Ishikawa (cell line): Measurements from ENCODE around the gene B4GALT5.

Experiments used
- CEBPB ChIP-seq: IDR thresholded peaks from 2 replicates; pipeline ENCODE4 v1.6.1; 2012
- CREB1 ChIP-seq: IDR thresholded peaks from 2 replicates; pipeline ENCODE4 v1.6.1; 2012; ENCODE audit warnings: low read depth
- EGR1 ChIP-seq: IDR thresholded peaks from 2 replicates; pipeline ENCODE4 v1.6.1; 2012
- EP300 ChIP-seq: IDR thresholded peaks from 2 replicates; pipeline ENCODE4 v1.6.1; 2012; ENCODE audit warnings: borderline replicate concordance
- FOXM1 ChIP-seq: IDR thresholded peaks from 2 replicates; pipeline ENCODE4 v1.6.1; 2012; ENCODE audit warnings: low read depth, borderline replicate concordance
- NFIC ChIP-seq: IDR thresholded peaks from 2 replicates; pipeline ENCODE4 v1.6.1; 2012
- RAD21 ChIP-seq: IDR thresholded peaks from 2 replicates; pipeline ENCODE4 v1.6.1; 2012; ENCODE audit warnings: low read depth
- TAF1 ChIP-seq: IDR thresholded peaks from 2 replicates; pipeline ENCODE4 v1.6.1; 2012; ENCODE audit warnings: low read depth, mild to moderate bottlenecking
- TCF12 ChIP-seq: IDR thresholded peaks from 2 replicates; pipeline ENCODE4 v1.6.1; 2012; ENCODE audit warnings: low read depth
- TEAD4 ChIP-seq: IDR thresholded peaks from 2 replicates; pipeline ENCODE4 v1.6.1; 2012
- YY1 ChIP-seq: IDR thresholded peaks from 2 replicates; pipeline ENCODE4 v1.6.1; 2012; ENCODE audit warnings: low read depth
- ZBTB7A ChIP-seq: IDR thresholded peaks from 2 replicates; pipeline ENCODE4 v1.6.1; 2012; ENCODE audit warnings: low read depth
- TF ChIP-seq, protein P1 (sequence below): IDR thresholded peaks from 2 replicates; pipeline ENCODE4 v1.6.1; 2012; ENCODE audit warnings: low read depth, mild to moderate bottlenecking
- TF ChIP-seq, protein P2 (sequence below): IDR thresholded peaks from 2 replicates; pipeline ENCODE4 v1.6.1; 2012
- TF ChIP-seq, protein P3 (sequence below): IDR thresholded peaks from 2 replicates; pipeline ENCODE4 v1.6.1; 2012

B4GALT5 gene

DNA sequence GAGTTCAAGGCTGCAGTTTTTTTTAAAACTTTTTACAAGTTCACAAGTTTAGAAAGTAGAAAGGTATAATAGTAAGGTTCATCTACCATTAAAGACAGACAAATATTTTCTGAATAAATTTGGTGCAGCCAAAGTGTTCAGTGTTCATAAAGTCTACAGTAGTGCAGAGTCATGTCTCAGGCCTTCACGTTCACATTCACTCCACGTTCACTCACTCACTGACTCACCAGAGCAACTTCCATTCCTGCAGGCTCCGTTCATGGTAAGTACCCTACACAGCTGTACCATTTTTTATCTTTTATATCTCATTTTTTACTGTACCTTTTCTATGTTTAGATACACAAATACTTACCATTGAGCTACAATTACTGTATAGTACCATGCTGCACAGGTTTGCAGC lies 67.6 kb downstream of the B4GALT5 start:
- TF ChIP-seq YY1, result no peak
- TF ChIP-seq ZBTB7A, result no peak
- no peak for TF ChIP-seq TEAD4
- no peak for TF ChIP-seq EGR1

DNA sequence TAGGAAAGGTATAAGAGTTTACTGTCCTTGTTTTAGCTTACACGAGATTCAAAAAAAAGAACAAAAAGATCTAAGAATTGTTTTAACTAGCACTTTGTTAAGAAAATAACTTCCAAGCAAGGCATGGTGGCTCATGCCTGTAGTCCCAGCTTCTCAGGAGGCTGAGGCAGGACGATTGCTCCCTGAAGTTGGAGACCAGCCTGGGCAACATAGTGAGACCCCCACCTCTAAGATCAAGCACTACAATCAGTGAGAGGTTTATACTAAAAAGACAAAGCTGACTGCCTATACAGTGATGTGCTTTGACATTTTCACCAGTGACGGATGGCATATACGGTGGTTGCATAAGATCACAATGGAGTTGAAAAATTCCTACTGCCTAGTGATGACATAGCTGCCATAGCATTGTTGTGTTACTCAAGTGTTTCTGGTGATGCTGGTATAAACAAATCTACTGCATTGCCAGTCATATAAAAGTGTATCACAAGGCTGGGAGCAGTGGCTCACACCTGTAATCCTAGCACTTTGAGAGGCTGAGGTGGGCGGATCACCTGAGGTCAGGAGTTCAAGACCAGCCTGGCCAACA lies 68.6 kb downstream of the B4GALT5 start:
- TF ChIP-seq TEAD4, result no peak

DNA sequence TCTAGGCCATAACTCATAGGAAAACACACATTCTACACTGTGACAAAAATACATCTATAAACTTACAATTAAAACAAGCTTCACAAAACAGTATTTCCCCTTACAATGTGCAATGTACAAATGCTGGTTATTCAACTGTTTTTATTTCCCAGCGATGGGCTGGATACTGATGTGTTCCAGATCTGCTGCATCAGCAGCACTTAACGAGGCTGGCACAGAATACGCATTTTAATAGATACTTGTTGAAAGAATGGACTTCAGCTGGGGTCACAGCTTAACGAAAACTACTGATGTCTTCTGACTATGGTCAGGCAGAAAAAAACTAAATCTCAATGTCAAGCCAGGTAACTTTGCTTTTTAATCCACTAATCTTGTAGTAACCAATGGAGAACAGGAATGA lies 70.9 kb downstream of the B4GALT5 start:
- TF ChIP-seq TAF1 (no peak), EP300 (no peak), CEBPB (no peak), NFIC (no peak), ZBTB7A (no peak), TCF12 (no peak), CREB1 (no peak), EGR1 (no peak), YY1 (no peak), RAD21 (no peak), TEAD4 (no peak), FOXM1 (no peak)
- TF ChIP-seq, protein P1, sequence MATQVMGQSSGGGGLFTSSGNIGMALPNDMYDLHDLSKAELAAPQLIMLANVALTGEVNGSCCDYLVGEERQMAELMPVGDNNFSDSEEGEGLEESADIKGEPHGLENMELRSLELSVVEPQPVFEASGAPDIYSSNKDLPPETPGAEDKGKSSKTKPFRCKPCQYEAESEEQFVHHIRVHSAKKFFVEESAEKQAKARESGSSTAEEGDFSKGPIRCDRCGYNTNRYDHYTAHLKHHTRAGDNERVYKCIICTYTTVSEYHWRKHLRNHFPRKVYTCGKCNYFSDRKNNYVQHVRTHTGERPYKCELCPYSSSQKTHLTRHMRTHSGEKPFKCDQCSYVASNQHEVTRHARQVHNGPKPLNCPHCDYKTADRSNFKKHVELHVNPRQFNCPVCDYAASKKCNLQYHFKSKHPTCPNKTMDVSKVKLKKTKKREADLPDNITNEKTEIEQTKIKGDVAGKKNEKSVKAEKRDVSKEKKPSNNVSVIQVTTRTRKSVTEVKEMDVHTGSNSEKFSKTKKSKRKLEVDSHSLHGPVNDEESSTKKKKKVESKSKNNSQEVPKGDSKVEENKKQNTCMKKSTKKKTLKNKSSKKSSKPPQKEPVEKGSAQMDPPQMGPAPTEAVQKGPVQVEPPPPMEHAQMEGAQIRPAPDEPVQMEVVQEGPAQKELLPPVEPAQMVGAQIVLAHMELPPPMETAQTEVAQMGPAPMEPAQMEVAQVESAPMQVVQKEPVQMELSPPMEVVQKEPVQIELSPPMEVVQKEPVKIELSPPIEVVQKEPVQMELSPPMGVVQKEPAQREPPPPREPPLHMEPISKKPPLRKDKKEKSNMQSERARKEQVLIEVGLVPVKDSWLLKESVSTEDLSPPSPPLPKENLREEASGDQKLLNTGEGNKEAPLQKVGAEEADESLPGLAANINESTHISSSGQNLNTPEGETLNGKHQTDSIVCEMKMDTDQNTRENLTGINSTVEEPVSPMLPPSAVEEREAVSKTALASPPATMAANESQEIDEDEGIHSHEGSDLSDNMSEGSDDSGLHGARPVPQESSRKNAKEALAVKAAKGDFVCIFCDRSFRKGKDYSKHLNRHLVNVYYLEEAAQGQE, result no peak
- TF ChIP-seq, protein P2, sequence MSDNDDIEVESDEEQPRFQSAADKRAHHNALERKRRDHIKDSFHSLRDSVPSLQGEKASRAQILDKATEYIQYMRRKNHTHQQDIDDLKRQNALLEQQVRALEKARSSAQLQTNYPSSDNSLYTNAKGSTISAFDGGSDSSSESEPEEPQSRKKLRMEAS, result no peak

DNA sequence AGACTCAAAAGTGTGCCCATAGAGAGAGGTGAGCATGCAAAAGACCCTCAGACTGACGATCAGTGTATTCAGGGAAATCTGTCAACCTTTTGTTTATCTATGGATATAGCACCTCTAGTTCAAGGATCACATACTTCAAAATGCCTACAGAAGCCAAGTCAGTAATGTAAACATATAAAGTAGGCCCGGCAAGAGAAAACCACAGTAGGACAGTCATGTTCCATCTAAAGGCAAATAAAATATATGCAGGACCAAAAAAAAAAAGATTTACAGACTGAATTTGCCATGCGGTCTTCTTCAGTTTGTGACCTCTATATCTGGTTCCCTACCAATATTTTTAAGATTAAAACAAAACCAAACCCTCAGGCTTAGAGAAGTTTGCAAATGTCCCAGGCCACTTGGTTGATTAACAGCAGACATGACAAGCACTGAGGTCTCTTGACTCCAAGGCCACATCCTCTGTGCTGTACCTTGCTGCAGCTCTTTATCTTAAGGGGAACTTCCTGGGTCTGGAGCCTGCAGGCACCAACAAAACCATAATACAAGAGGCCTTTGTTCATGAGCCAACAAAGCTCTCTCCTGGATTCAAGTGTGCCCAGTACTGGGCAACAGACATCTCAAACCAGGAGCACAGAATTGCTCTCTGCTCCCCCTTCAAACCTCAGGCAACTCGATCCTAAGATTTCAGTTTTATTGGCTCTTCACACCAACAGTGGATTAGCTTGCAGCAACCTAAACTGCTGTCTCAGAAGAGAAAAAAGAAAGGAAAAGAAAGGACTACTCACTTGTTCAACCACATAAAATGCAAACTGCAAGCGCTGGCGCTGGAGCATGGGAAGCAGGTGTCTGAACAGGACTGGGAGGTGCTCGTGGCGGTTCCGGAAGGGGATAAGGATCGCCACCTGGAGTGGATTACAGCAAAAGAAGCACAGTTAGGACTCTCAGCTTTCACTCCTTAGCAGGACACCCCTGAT lies 71.7 kb downstream of the B4GALT5 start:
- TF ChIP-seq CEBPB (no peak), CREB1 (no peak), EGR1 (no peak), FOXM1 (no peak), ZBTB7A (no peak), TEAD4 (no peak), NFIC (no peak)
- TF ChIP-seq, protein P2, result no peak
- TF ChIP-seq, protein P1, result no peak
- TF ChIP-seq, protein P3, sequence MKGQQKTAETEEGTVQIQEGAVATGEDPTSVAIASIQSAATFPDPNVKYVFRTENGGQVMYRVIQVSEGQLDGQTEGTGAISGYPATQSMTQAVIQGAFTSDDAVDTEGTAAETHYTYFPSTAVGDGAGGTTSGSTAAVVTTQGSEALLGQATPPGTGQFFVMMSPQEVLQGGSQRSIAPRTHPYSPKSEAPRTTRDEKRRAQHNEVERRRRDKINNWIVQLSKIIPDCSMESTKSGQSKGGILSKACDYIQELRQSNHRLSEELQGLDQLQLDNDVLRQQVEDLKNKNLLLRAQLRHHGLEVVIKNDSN, result no peak

DNA sequence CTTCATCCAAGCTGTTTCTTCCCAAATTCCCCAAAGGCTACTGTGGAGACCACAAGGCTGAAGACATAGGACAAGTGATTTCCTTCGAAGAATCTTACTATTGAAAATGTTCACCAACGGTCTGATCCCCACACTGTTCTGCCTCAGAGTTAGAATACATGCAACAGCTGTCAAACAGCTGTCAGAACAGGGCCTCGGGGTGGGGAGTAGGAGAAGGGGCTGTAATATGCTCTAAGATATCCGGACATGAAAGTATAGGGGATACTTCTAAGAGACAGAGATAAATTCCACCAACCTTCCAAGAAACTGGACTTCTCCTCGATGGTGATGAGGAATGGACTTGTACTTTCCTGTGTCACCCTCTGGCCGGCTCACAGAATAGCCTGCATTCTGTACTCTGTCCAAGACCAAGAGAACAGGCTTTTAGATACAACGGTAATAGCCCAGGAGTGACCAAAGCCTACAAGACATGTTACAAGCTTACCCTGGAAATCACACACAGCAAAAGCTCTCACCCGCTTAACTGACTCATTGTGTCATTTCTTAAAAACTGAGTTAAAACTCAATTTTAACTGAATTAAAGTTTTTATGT lies 76.5 kb downstream of the B4GALT5 start:
- TF ChIP-seq RAD21 (no peak), EP300 (no peak), YY1 (no peak), TAF1 (no peak), ZBTB7A (no peak), FOXM1 (no peak), EGR1 (no peak)
- TF ChIP-seq, protein P2, result no peak
- TF ChIP-seq, protein P3, result no peak
- TF ChIP-seq, protein P1, result no peak
